ENCODE measurements around the gene CLDN7.

Gene CLDN7

DNA sequence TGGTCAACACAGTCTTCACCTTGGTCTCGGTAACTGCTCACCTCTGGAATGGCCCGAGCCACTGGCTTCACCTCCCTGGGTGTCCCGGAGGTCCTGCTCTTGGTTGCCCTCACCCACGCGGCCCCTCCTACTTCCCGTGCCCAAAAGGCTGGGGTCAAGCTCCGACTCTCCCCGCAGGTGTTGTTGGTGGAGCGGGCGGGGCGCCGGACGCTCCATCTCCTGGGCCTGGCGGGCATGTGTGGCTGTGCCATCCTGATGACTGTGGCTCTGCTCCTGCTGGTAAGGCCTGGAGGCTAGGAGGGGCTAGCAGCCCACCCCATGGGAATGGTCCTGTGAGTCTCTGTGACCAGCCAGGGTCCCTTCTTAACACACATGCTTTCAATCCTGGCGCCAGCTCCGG, 22.6 kb upstream of the CLDN7 start:
- Histone ChIP-seq H3K9me3 (no peaks in the 10 kb centered on the region), H3K4me1 (peaks cover 0 to 27% (median 21%) of the 10 kb centered on the region in 4 donors), H3K27ac (no peak overlapping the region), H3K36me3 (no peaks in the 10 kb centered on the region), H3K27me3 (peaks cover 0 to 20% of the 10 kb centered on the region in 2 donors), H3K4me3 (no peak overlapping the region)
- intact Hi-C loops (cut with DNase I; ENCODE audit: low total_unique reads): no loop called here
- no peak for DNase-seq
- TF ChIP-seq, protein P1, sequence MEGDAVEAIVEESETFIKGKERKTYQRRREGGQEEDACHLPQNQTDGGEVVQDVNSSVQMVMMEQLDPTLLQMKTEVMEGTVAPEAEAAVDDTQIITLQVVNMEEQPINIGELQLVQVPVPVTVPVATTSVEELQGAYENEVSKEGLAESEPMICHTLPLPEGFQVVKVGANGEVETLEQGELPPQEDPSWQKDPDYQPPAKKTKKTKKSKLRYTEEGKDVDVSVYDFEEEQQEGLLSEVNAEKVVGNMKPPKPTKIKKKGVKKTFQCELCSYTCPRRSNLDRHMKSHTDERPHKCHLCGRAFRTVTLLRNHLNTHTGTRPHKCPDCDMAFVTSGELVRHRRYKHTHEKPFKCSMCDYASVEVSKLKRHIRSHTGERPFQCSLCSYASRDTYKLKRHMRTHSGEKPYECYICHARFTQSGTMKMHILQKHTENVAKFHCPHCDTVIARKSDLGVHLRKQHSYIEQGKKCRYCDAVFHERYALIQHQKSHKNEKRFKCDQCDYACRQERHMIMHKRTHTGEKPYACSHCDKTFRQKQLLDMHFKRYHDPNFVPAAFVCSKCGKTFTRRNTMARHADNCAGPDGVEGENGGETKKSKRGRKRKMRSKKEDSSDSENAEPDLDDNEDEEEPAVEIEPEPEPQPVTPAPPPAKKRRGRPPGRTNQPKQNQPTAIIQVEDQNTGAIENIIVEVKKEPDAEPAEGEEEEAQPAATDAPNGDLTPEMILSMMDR (IDR thresholded peaks at IDR 0.05): no peak

- intact Hi-C loops (cut with DNase I; ENCODE audit: low total_unique reads): no loop called here
- Histone ChIP-seq H3K4me1 (peaks cover 0 to 27% (median 21%) of the 10 kb centered on the region in 4 donors), H3K27me3 (peaks cover 0 to 8% of the 10 kb centered on the region in 2 donors), H3K4me3 (no peak overlapping the region), H3K27ac (no peak overlapping the region), H3K36me3 (no peaks in the 10 kb centered on the region), H3K9me3 (no peaks in the 10 kb centered on the region)
- TF ChIP-seq, protein P1 (IDR thresholded peaks at IDR 0.05): no peak
- DNase-seq: no peak
Measured at GRCh38 chr17:7283471-7284216, 21.4 kb upstream of the CLDN7 start.

DNA sequence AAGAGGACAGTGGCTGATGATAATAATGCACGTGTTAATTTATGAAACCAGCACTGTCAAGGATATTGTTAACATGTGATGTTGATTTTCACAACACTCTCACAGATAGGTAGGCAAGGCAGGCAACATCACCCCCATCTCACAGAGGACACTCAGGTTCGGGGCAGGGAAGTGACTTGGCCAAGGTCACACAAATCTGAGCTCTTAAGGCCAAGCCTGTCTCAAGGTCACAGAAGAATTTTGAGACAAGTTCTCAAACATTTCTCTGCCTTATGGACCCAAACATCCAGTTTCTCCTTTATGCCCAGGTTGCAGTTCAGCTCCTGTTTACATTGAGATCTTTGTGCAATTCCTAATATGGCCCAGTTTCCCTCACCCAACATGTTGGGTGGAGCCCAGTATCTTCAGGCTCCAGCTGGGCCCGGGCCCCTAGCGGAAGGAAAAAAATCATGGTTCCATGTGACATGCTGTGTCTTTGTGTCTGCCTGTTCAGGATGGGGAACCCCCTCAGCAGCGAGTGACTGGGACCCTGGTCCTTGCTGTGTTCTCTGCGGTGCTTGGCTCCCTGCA, 20.6 kb upstream of the CLDN7 start:
- no peaks in the 10 kb centered on the region for H3K36me3 ChIP-seq
- H3K4me1 ChIP-seq: peaks cover 0 to 27% (median 21%) of the 10 kb centered on the region in 4 donors
- H3K27me3 ChIP-seq: peaks cover 0 to under 1% of the 10 kb centered on the region in 2 donors
- peak overlapping the region; percentile 53 to 56 for H3K4me3 ChIP-seq
- TF ChIP-seq, protein P1 (IDR thresholded peaks at IDR 0.05): no peak
- H3K27ac ChIP-seq: peak overlapping the region; percentile 93 to 94
- DNase-seq: no peak
- no peaks in the 10 kb centered on the region for H3K9me3 ChIP-seq
- intact Hi-C loops (cut with DNase I; ENCODE audit: low total_unique reads): no loop called here

- Histone ChIP-seq H3K27ac (peak overlapping the region; percentile 93 to 94), H3K4me3 (peak overlapping the region; percentile 53 to 56), H3K9me3 (no peaks in the 10 kb centered on the region), H3K36me3 (no peaks in the 10 kb centered on the region), H3K4me1 (peaks cover 0 to 27% (median 21%) of the 10 kb centered on the region in 4 donors), H3K27me3 (no peaks in the 10 kb centered on the region)
- TF ChIP-seq, protein P1 (IDR thresholded peaks at IDR 0.05): no peak
- peak in 1 of 2 donors; percentile 86 for DNase-seq
- intact Hi-C loops (cut with DNase I; ENCODE audit: low total_unique reads): no loop called here
Measured at GRCh38 chr17:7281953-7282751, 19.9 kb upstream of the CLDN7 start.

DNA sequence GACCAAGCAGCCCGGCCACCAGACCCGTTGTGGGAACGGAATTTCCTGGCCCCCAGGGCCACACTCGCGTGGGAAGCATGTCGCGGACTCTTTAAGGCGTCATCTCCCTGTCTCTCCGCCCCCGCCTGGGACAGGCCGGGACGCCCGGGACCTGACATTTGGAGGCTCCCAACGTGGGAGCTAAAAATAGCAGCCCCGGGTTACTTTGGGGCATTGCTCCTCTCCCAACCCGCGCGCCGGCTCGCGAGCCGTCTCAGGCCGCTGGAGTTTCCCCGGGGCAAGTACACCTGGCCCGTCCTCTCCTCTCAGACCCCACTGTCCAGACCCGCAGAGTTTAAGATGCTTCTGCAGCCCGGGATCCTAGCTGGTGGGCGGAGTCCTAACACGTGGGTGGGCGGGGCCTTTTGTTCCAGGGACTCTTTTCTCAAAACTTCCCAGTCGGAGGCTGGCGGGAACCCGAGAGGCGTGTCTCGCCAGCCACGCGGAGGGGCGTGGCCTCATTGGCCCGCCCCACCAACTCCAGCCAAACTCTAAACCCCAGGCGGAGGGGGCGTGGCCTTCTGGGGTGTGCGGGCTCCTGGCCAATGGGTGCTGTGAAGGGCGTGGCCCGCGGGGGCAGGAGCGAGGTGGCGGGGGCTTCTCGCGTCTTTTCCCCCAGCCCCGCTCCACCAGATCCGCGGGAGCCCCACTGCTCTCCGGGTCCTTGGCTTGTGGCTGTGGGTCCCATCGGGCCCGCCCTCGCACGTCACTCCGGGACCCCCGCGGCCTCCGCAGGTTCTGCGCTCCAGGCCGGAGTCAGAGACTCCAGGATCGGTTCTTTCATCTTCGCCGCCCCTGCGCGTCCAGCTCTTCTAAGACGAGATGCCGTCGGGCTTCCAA, 19.0 kb upstream of the CLDN7 start, which contains the start of gene SLC2A4:
Gene SLC2A4, plus strand, starts transcription at position 645 of the 879 bp plus-strand sequence. Its CDS starts 217 bp downstream, at position 862.
- H3K4me1 ChIP-seq: peaks cover 0 to 27% (median 21%) of the 10 kb centered on the region in 4 donors
- no peaks in the 10 kb centered on the region for H3K36me3 ChIP-seq
- peak within 1 kb of the TSS; percentile 93 to 94 for H3K27ac ChIP-seq
- TF ChIP-seq, protein P1 (IDR thresholded peaks at IDR 0.05): no peak
- H3K27me3 ChIP-seq: no peaks in the 10 kb centered on the region
- no peaks in the 10 kb centered on the region for H3K9me3 ChIP-seq
- DNase-seq: peak; percentile 95 to 97
- intact Hi-C loops (cut with DNase I; ENCODE audit: low total_unique reads): no loop called here
- peak within 1 kb of the TSS; percentile 53 to 56 for H3K4me3 ChIP-seq

Data from tibial artery (tissue), 4 donors.